DMS53 treated with DMSO at 0.1 percent for 48 hours (cell line): ENCODE data around the gene GMDS.
A peak's percentile ranks its signal among the peaks of the same experiment; 100 is the strongest.

Experiments
- DNase-seq: peaks from one replicate; lab custom pipeline; 2025; ENCODE audit not compliant: unreplicated experiment; lab: John Stamatoyannopoulos, UW

The GMDS gene

DNA sequence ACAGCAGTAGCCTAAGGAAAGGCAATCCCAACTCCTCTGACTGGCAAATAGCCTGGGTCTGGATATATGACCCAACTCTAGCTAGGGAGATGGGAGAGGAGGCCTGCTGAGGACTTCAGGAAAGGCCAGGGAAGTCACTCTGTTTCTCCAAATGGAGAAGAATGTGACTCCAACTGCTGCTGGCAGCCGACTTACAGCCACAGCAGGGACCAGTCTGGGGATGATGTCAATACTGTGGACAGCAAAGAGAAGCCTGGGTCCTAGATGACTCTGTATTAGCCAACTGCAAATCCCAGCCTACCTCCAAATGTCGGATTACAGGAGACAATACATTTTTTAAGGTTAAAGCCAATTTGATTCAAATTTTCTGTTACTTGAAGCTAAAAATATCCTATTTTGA is 403.1 kb downstream of the GMDS start:
- no peak for DNase-seq

GRCh38 chr6:1841136-1841535 is 404.3 kb downstream of the GMDS start:
- DNase-seq: no peak

DNA sequence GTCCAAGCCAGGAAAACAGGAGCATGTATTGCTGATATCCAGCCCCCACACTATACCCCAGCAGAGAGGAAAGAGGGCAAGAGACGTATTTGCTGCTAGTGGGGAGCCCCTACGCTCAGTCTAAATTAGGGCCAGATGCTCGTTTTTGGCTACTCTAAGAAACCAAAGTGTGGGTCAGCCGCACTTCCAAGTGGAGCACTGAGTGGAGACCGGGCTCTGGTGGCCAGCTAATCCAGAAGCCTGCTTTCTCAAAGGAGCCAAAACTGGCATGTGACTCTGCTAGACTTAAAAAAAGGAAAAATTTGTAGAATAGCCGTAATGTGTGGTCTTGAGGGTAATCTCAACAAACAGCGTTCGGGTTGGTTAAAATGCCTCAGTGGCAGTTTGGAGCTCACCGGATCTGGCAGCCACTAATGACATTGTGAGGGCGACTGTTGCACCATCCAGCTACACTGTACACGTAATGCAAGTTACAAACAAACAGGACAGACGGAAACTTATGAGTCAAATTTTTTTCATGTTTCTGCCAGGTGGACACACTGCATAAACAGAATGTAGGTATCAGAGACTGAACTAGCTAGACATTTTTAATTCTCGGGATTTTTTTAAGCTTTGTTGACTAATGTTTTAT is 404.8 kb downstream of the GMDS start:
- DNase-seq: no peak

DNA sequence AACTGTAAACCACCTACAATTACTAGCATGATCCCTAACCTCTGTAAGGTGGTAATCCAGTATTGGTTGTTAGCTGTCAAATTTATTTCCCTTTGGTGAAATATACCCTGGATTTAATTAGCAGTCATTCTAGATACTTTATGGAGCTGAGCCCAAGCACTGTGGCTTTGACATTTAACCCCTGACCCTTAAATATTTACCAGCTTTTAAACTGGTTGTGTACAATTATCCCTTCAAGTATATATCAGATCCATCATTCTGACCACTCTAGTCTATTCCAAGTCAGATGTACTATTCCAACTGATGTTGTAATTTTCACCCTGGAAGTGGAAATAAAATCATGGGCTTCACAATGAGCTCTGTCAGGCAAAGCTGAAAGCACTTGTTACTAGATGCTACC is 406.0 kb downstream of the GMDS start:
- no peak for DNase-seq

- no peak for DNase-seq
Observed at GRCh38 chr6:1838604-1839213, 406.7 kb downstream of the GMDS start.

DNA sequence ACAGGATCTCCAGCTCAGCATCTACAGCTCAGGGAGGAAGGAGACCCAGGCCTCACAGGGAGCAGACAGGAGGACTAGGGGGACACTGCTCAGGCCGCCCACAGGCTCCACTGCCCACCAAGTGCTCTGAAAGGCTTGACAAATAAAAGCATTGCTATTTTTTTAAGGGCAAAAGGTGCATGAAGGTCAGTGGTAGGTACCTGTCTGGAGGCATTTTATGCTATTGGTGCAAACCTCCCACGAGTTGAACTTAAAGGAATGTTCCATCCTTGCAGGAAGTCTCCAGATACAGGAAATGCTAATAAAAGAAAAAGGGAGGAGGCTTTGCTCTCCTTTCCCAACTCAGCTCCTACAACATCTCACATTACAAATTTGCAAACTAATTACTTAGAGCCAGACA is 407.6 kb downstream of the GMDS start:
- no peak for DNase-seq

DNA sequence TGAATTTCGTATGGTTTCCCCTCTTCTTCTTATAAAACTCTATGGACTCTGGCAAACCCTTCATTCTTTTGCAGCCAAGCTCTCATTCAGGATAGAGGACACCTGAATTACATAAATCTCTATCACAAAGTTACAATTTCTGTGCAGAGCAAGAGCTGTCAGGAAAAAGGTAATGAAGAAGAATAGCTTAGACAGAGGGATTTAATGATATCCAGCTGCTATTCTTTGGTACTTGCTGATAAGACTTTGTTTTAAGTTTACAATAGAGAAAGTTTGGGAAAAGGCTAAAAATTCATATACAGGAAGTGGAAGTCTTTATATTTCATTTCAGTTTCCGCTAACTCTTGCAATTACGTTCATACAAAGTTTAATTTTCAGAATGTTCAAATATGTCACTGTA is 408.7 kb downstream of the GMDS start:
- DNase-seq: no peak

- no peak for DNase-seq
Observed at GRCh38 chr6:1834646-1835516, 410.5 kb downstream of the GMDS start.

DNA sequence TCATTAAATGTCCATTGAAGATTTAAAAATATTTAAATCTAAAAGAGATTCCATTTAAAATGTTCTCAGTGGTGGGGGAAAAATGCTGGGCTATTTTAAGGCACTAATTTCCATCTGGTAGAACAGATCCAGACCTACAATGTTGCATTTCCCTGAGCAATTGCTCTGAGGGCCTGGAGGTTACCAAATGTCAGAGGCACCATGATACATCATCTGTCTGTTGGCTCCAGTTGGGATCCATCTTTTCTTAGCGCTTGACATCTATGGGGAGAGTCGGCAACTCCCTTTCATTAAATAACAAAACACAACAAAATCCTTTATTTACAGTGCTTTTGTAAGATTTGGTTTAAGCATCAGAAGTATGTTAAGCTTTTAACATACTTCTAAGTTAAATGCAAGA is 411.2 kb downstream of the GMDS start:
- no peak for DNase-seq

DNA sequence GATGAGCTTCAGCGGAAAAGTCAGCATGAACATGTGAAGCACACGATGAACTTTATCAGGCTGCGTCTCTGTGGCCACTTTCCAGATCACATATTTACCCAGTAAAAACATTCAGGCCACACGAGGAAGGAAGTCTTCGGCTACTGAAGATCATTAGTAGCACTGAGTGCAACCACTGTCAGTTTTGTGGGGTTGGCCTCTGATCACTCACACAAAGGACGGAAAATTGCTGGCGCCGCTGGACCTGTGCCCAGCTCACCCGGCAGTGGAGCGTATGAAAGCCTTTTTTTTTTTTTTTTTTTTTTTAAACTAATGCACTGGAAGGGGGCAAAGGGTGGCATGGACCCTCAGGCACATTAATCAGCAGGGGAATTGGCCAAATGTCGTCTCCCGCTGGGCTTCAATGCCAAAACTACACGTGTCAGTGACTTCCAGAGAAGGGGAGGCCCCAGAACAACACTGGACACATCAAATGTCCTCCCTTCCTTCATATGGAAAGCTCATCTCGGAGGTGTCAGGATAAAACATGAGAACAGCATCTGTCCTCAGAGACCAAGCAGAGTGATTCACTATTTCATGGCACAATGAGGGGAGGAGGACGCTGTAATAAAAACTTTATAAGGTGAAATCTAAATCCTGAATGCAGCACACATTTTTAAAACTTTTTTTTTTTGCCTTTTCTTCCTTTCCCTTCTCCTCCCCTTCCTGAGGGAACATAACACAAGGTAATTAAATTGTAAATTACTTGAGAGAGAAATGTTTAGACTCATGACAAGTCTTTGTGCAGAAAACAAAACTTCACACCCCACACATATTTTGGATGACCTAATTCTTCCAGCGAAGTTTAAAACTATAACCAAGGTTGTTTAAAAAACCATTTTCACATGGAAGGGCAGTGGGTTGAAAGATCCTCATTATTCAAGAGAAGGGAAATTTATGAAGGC is 412.3 kb downstream of the GMDS start:
- DNase-seq: no peak

GRCh38 chr6:1832358-1832757 is 413.0 kb downstream of the GMDS start:
- DNase-seq: no peak

DNA sequence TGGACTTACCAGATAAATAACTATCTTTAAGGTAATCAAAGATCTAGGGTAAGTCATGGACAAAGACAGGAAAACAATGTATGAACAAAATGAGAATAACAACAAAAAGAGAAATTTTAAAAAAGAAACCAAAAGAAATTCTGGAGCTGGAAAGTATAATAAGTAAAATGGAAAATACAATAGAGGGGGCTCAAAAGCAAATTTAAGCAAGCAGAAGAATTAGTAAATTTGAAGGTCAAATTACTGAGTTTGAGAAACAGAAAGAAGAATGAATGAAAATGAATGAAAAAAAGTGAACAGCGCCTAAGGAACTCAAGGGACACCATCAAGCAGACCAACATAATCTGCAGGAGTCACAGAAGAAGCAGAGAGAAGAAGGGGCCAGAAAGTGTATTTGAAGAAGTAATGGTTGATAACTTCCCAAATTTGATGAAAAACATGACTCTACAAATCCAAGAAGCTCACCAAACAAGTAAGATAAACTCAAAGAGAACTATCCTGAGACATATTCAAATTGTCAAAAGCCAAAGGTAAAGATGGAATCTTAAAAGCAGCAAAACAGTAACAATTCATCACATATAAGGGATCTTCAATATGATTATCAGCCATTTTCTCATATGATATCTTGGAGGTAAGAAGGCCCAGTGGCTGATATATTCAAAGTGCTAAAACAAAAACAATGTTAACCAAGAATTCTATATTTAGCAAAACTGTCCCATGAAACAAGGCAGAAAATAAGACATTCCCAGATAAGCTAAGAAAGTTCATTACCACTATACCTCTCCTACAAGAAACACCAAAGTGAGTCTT is 417.2 kb downstream of the GMDS start:
- no peak for DNase-seq

GRCh38 chr6:1825926-1826325 is 419.5 kb downstream of the GMDS start:
- DNase-seq: no peak

- no peak for DNase-seq
Observed at GRCh38 chr6:1825277-1825676, 420.1 kb downstream of the GMDS start.

DNA sequence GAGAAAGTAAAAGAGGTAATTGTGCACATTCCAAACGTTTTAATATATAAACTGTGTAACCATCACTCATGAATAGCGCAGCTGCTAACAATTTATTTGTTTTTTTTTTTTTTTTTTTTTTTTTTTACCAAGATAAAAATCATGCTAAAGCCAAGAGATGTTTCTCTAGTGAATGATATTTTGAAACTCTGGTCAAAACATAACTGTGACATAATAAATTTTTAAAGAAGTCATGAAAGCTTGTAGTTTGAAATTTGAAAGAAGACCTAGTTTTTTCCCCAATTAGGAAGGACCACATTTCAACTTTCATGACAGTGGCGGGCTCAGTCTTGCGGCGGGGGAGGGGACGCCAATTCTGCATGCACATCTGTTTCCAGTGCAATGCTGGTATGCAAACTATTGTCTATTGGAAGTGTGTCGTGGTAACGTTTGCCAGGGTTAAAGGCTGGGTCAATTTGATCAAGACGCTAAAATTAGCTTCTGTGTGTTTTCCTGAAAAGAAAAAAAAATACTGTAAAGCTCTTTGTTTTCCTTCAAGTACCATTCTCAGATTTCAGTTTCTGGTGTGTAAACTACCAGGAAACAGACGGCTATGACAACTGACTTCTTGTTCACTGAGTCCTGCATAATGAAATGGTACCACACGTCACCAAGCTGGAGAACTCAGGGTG is 423.8 kb downstream of the GMDS start:
- peak; percentile 79 for DNase-seq

DNA sequence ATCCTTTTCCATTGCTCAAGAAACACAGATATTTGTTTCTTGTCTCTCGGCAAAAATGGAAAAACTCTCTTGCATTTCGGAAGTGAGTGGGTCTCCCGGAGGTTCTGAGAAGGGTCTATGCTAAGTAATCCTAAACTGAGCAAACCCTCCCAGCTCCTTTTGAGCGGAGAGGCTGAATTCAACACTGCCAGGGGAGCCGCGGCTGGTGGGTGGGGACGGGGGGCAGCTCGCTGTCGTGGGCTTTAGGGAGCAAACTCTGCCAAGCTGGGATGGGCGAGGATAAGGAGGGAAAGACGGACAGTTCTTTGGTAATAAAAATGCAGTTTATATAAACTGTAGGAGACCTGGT is 424.3 kb downstream of the GMDS start:
- no peak for DNase-seq

DNA sequence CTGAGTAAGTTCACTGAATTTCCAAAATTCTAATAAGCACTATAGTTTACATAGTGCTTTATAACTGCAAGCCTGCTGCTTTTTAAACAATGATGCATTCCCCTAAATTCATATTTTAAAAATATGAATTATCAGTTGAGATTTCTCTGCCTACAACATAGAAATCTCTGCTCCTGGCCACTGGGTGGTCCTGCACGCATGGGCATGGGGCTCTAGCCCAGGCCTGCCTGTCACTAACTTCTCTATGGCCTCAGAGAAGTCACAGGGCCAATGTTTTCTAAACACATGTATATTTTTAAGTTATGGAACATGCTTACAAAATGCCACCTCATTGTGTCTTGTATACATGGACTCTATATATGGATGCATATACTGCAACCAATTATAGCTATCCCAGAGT is 424.7 kb downstream of the GMDS start:
- no peak for DNase-seq

- no peak for DNase-seq
Observed at GRCh38 chr6:1820165-1820564, 425.2 kb downstream of the GMDS start.

DNA sequence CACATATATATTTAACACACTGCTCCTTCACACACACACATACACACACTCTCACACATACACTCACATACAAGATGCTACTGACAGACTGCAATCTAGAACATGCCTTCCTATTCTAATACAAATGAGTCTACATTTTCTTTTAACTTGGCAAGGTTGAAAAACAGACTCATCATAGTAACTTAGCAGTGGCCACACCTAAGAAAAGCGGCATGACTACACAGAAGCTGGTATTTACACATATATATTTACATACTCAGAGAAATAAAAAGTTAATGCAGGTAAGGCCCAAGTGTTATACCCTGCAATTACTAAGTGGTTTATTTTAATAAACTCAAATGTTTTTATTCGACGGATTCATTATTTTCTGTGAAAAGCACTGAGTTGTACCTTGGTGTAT is 426.4 kb downstream of the GMDS start:
- no peak for DNase-seq
